Embryonic facial prominence (tissue), 1 donor: Measurements from ENCODE around the gene CRIP2.

Experiments
- DNase-seq: peaks from one replicate; pipeline ENCODE4 v3.0.0-alpha.2; 2016; ENCODE audit errors: extremely low spot score

Gene CRIP2

GRCh38 chr14:105476831-105477659 is 2.4 kb downstream of the CRIP2 start:
- DNase-seq = no peak

- no peak for DNase-seq
Measured at GRCh38 chr14:105477660-105478397, 3.2 kb downstream of the CRIP2 start.

- no peak for DNase-seq
Measured at GRCh38 chr14:105478398-105479251, 4.0 kb downstream of the CRIP2 start.

GRCh38 chr14:105479431-105480158 is 5.0 kb downstream of the CRIP2 start:
- no peak for DNase-seq

GRCh38 chr14:105480199-105480746 is 5.7 kb downstream of the CRIP2 start:
- DNase-seq = no peak

GRCh38 chr14:105480807-105481801 is 6.5 kb downstream of the CRIP2 start:
- DNase-seq = peak; percentile 81

- DNase-seq = peak; percentile 91
Measured at GRCh38 chr14:105481886-105482457, 7.4 kb downstream of the CRIP2 start.

GRCh38 chr14:105482486-105483110 is 8.0 kb downstream of the CRIP2 start:
- no peak for DNase-seq

GRCh38 chr14:105483300-105484068 is 8.9 kb downstream of the CRIP2 start:
- no peak for DNase-seq

GRCh38 chr14:105484069-105484996 is 9.7 kb downstream of the CRIP2 start:
- no peak for DNase-seq

- no peak for DNase-seq
Measured at GRCh38 chr14:105484997-105485393, 10.4 kb downstream of the CRIP2 start.

GRCh38 chr14:105485739-105486162 is 11.1 kb downstream of the CRIP2 start:
- no peak for DNase-seq

GRCh38 chr14:105486163-105486973 is 11.7 kb downstream of the CRIP2 start, which contains the start of gene CRIP1:
TSS of gene CRIP1 (plus strand) at chr14:105486886. CDS start at chr14:105487260, 374 bp downstream.
- no peak for DNase-seq

- DNase-seq = no peak
Measured at GRCh38 chr14:105486974-105487448, 12.4 kb downstream of the CRIP2 start.

GRCh38 chr14:105487449-105487985 is 12.9 kb downstream of the CRIP2 start:
- no peak for DNase-seq
